ENCODE measurements around the gene S100P. TPM values are rescaled to one million over a fixed set of nuclear protein-coding genes. Genes with fewer than 3 reads are reported as not detected.

Gene S100P
- total RNA-seq, 4 donors from 2014 or later, result 0.94 to 9.7 TPM; not detected in 2

DNA sequence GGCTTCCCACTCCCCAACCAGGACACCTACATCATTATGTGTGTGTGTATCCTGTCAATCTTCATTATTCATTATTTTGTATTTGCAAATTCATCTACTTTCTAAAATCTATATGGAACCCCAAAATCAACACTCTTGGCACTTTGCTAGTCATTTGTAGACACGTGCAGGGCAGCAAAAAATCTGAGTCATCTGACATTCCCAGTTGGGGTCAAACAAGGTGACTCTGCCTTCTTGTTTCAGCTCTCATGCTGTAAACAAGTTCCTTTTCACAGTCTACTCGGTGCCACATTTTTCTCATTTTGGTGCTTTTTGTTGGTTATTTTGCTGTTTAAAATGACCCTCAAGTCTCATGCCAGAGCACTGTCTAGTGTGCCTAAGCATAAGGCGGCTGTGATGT, 10.1 kb downstream of the S100P start:
- TF ChIP-seq POLR2A (IDR thresholded peaks at IDR 0.05), result no peak
- no peak for TF ChIP-seq POLR2AphosphoS5 (IDR thresholded peaks at IDR 0.05)
- TF ChIP-seq, protein P1, sequence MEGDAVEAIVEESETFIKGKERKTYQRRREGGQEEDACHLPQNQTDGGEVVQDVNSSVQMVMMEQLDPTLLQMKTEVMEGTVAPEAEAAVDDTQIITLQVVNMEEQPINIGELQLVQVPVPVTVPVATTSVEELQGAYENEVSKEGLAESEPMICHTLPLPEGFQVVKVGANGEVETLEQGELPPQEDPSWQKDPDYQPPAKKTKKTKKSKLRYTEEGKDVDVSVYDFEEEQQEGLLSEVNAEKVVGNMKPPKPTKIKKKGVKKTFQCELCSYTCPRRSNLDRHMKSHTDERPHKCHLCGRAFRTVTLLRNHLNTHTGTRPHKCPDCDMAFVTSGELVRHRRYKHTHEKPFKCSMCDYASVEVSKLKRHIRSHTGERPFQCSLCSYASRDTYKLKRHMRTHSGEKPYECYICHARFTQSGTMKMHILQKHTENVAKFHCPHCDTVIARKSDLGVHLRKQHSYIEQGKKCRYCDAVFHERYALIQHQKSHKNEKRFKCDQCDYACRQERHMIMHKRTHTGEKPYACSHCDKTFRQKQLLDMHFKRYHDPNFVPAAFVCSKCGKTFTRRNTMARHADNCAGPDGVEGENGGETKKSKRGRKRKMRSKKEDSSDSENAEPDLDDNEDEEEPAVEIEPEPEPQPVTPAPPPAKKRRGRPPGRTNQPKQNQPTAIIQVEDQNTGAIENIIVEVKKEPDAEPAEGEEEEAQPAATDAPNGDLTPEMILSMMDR (IDR thresholded peaks at IDR 0.05), result no peak
- no peak for TF ChIP-seq EP300 (IDR thresholded peaks at IDR 0.05)
- no peak for ATAC-seq
- Histone ChIP-seq H3K4me1 (peaks cover 0 to 58% (median 12%) of the 10 kb centered on the region in 3 donors), H3K27me3 (no peaks in the 10 kb centered on the region), H3K9me3 (no peaks in the 10 kb centered on the region), H3K36me3 (peaks cover 0 to 40% of the 10 kb centered on the region in 2 donors), H3K4me3 (no peak overlapping the region), H3K27ac (no peak overlapping the region)
- 28 to 52% methylated on average over 3 of the region's 3 CpGs for WGBS, 2 donors (ENCODE audit: low coverage in 1 of 2)

DNA sequence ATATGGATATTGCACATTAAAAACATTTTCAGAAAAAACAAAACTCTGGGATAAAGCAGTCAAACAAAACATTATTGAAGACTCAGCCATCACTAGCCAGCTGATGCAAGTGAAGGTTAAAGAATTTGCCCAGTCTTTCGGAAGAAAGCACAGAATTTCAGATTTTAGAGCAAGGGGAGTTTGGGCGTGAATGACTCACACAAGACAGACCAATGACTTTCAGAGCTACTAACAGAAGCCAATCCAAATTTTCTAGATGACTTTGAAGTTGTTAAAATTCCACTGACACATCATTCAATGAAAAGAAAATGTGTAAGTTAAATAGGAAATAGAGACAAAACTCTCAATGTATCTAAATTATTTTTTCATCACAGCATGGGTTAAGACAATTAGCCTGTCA, 12.0 kb downstream of the S100P start:
- WGBS, 2 donors (ENCODE audit: low coverage in 1 of 2), result 91 to 95% methylated on average over 2 of the region's 2 CpGs
- Histone ChIP-seq H3K36me3 (peaks cover 0 to 25% of the 10 kb centered on the region in 2 donors), H3K9me3 (no peaks in the 10 kb centered on the region), H3K27ac (no peak overlapping the region), H3K4me3 (no peak overlapping the region), H3K4me1 (peaks cover 0 to 67% (median 16%) of the 10 kb centered on the region in 3 donors), H3K27me3 (no peaks in the 10 kb centered on the region)
- TF ChIP-seq, protein P1 (IDR thresholded peaks at IDR 0.05), result no peak
- TF ChIP-seq POLR2AphosphoS5 (IDR thresholded peaks at IDR 0.05), result no peak
- ATAC-seq, result no peak

DNA sequence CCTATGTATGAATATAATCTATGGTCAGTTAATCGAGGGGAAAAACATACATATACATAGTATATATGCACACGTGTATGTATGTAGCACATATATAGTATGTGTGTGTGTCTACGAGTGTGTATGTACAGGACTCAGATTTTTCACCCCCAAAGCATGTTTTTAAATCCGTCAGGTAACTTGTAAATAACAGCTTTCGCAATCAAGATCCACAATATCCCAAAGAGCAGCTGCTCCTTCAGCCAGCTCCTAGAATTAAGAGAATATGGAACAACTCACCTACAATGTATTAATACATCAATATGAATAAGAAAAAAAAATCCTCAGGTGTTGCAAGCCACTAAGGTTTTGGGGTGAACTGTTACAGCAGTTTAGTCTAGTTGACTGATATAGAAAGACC, 12.5 kb downstream of the S100P start:
- Histone ChIP-seq H3K4me1 (peaks cover 0 to 67% (median 16%) of the 10 kb centered on the region in 3 donors), H3K36me3 (peaks cover 0 to 24% of the 10 kb centered on the region in 2 donors), H3K27ac (no peak overlapping the region), H3K4me3 (no peak overlapping the region), H3K9me3 (no peaks in the 10 kb centered on the region), H3K27me3 (no peaks in the 10 kb centered on the region)
- WGBS, 2 donors (ENCODE audit: low coverage in 1 of 2), result 89 to 92% methylated on average over 5 of the region's 5 CpGs
- TF ChIP-seq POLR2AphosphoS5 (IDR thresholded peaks at IDR 0.05) (no peak), POLR2A (IDR thresholded peaks at IDR 0.05) (no peak), EP300 (IDR thresholded peaks at IDR 0.05) (no peak)
- TF ChIP-seq, protein P1 (IDR thresholded peaks at IDR 0.05), result no peak
- no peak for ATAC-seq

DNA sequence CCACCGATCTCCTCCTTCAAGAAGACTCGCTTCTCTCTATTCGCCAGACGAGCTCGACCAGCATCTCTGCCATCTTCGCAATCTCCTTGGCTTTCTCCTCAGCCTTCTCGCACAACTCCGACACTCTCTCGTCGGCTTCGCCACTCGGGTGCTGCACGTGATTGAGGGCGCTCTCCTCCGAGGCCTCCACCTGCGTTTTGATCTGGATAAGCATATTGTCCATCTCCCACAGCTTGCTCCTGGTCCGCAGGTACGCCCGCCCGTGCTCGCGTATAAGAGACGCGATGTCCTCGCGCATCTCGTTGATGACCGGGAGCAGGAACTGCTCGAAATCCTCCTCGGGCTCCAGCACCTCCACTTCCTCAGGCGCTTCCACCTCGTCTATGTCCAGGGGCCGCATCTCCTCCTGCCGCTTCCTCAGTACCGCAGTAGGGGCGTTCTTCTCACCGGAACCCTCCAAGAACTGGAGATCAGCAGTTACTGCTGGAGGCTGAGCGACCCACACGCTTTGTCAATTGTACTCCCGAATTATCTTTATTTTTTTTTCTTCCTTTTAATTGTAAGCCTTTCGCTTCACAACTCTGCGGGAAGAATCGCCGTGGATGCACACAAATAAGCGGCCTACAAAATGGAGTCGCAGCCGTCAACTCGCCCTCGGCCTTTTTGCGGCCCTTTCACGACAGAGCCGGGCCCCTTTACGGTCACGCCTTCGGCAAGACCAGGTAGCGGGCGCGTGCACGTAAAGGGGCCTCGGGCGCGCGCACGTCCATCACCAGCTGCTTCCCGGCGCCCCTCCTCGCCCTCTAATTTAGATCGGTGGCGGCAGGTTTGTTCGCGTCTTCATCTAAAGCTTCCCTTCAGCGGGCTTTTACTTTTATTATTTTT, 15.8 kb downstream of the S100P start, which contains the start of gene MRFAP1L1:
Gene MRFAP1L1 (minus strand): TSS at position 636 of the 885 bp plus-strand sequence. CDS start 236 bp downstream, at position 400.
- H3K27ac ChIP-seq, result peak within 1 kb of the TSS; percentile 66 to 86 (median 84)
- no peaks in the 10 kb centered on the region for H3K27me3 ChIP-seq
- H3K36me3 ChIP-seq, result peaks cover 0 to 10% of the 10 kb centered on the region in 2 donors
- H3K4me3 ChIP-seq, result peak within 1 kb of the TSS; percentile 66 to 70
- peak; percentile 92 for ATAC-seq
- H3K4me1 ChIP-seq, result peaks cover 0 to 51% (median 16%) of the 10 kb centered on the region in 3 donors
- 0 to 1% methylated on average over 7 to 49 of the region's 72 CpGs for WGBS, 2 donors (ENCODE audit: low coverage in 1 of 2)
- TF ChIP-seq POLR2AphosphoS5 (IDR thresholded peaks at IDR 0.05) (peak; percentile 45), EP300 (IDR thresholded peaks at IDR 0.05) (no peak), POLR2A (IDR thresholded peaks at IDR 0.05) (peak; percentile 8 to 23)
- TF ChIP-seq, protein P1 (IDR thresholded peaks at IDR 0.05), result peak in 2 of 4 experiments; percentile 23 to 35
- H3K9me3 ChIP-seq, result no peaks in the 10 kb centered on the region

Data from gastroesophageal sphincter (tissue), 4 donors.